ENCODE results near the gene PDCL2. TPM values are rescaled to one million over a fixed set of nuclear protein-coding genes. Genes with fewer than 3 reads are reported as not detected.
A peak's percentile ranks its signal among the peaks of the same experiment; 100 is the strongest.

PDCL2 gene
- total RNA-seq, 1 donor from 2014 or later: not detected

- Mint-ChIP-seq H3K27me3 (no peaks in the 10 kb centered on the region), H3K27ac (peak overlapping the region; percentile 94)
These were observed 44.1 kb downstream of the PDCL2 start for GRCh38 chr4:55547918-55548317.

GRCh38 chr4:55547466-55547770, 44.6 kb downstream of the PDCL2 start:
- no peak for DNase-seq (ENCODE audit: extremely low spot score, unreplicated experiment)
- no peak for TF ChIP-seq CTCF (conservative IDR thresholded peaks at IDR 0.05)
- Mint-ChIP-seq H3K27me3 (no peaks in the 10 kb centered on the region), H3K4me3 (peak overlapping the region; percentile 97), H3K4me1 (ENCODE audit: unreplicated experiment) (peaks cover 27% of the 10 kb centered on the region), H3K36me3 (no peaks in the 10 kb centered on the region), H3K9me3 (no peaks in the 10 kb centered on the region), H3K27ac (peak overlapping the region; percentile 94)

More at GRCh38 chr4:55547918-55548317, 44.1 kb downstream of the PDCL2 start:
- DNase-seq (ENCODE audit: extremely low spot score, unreplicated experiment): no peak
- Mint-ChIP-seq H3K9me3 (no peaks in the 10 kb centered on the region), H3K36me3 (no peaks in the 10 kb centered on the region), H3K4me3 (peak overlapping the region; percentile 97), H3K4me1 (ENCODE audit: unreplicated experiment) (peaks cover 27% of the 10 kb centered on the region)
- TF ChIP-seq CTCF (conservative IDR thresholded peaks at IDR 0.05): no peak

- Mint-ChIP-seq H3K27ac (peak within 1 kb of the TSS; percentile 94), H3K36me3 (no peaks in the 10 kb centered on the region), H3K9me3 (no peaks in the 10 kb centered on the region), H3K4me1 (ENCODE audit: unreplicated experiment) (peaks cover 27% of the 10 kb centered on the region), H3K4me3 (peak within 1 kb of the TSS; percentile 97), H3K27me3 (no peaks in the 10 kb centered on the region)
- peak; percentile 74 for TF ChIP-seq CTCF (conservative IDR thresholded peaks at IDR 0.05)
- peak; percentile 92 for DNase-seq (ENCODE audit: extremely low spot score, unreplicated experiment)
These were observed 45.1 kb downstream of the PDCL2 start, which contains the start of gene CLOCK for GRCh38 chr4:55546756-55547465. Gene CLOCK, minus strand, starts transcription at chr4:55546909. Its CDS starts 64,124 bp downstream, at chr4:55482785.

GRCh38 chr4:55546506-55546755, 45.6 kb downstream of the PDCL2 start:
- TF ChIP-seq CTCF (conservative IDR thresholded peaks at IDR 0.05): no peak
- no peaks in the 10 kb centered on the region for H3K36me3 Mint-ChIP-seq
- no peak for DNase-seq (ENCODE audit: extremely low spot score, unreplicated experiment)
- no peaks in the 10 kb centered on the region for H3K9me3 Mint-ChIP-seq
- peak overlapping the region; percentile 97 for H3K4me3 Mint-ChIP-seq
- H3K27ac Mint-ChIP-seq: peak overlapping the region; percentile 94
- peaks cover 27% of the 10 kb centered on the region for H3K4me1 Mint-ChIP-seq (ENCODE audit: unreplicated experiment)
- no peaks in the 10 kb centered on the region for H3K27me3 Mint-ChIP-seq

- Mint-ChIP-seq H3K4me3 (peak overlapping the region; percentile 97), H3K36me3 (no peaks in the 10 kb centered on the region), H3K27me3 (no peaks in the 10 kb centered on the region), H3K9me3 (no peaks in the 10 kb centered on the region), H3K4me1 (ENCODE audit: unreplicated experiment) (peaks cover 27% of the 10 kb centered on the region), H3K27ac (peak overlapping the region; percentile 94)
- peak; percentile 82 for DNase-seq (ENCODE audit: extremely low spot score, unreplicated experiment)
- TF ChIP-seq CTCF (conservative IDR thresholded peaks at IDR 0.05): no peak
These were observed 46.2 kb downstream of the PDCL2 start for GRCh38 chr4:55545641-55546505.

Data from type B pancreatic cell (in vitro differentiated cells).